A673 (cell line): ENCODE measurements around the gene B3GNT4. TPM values are rescaled to one million over a fixed set of nuclear protein-coding genes. Genes with fewer than 3 reads are reported as not detected.

Source experiments
- BruUV-seq: library from RNA; stranded (reverse); fragments of 400-500 nt; replicated peaks from 2 replicates; lab custom pipeline; 2021; lab: Mats Ljungman, UMichigan
- CTCF ChIA-PET: fragments of 300-600 bp; sonication (Branson Sonifier 250); formaldehyde crosslinking; loops from one replicate; lab custom pipeline; 2022; ENCODE audit warnings: antibody characterized with exemption; lab: Charles Lee
- POLR2A ChIA-PET: fragments of 300-600 bp; sonication (Branson Sonifier 250); formaldehyde crosslinking; loops from one replicate; lab custom pipeline; 2022; ENCODE audit warnings: antibody characterized with exemption; ENCODE audit not compliant: low non-redundant PET; lab: Charles Lee
- DNase-seq: peaks from one replicate; pipeline ENCODE4 v3.0.0-alpha.2; 2015; ENCODE audit warnings: low spot score
- H3K27ac ChIP-seq: fragments of 200-600 bp; sonication (generic); 2 replicates; pipeline ENCODE4 v1.5.1; 2016; ENCODE audit warnings: mixed run types, low read depth, mild to moderate bottlenecking, mixed read lengths, antibody characterized with exemption, low read length; ENCODE audit not compliant: poor library complexity, severe bottlenecking
- H3K27me3 ChIP-seq: fragments of 200-600 bp; sonication (generic); replicated peaks from 2 replicates; pipeline ENCODE4 v1.6.1; 2017; ENCODE audit warnings: mixed run types, low read depth, mild to moderate bottlenecking, mixed read lengths, antibody characterized with exemption, low read length; ENCODE audit not compliant: insufficient read depth, poor library complexity
- H3K36me3 ChIP-seq: fragments of 200-600 bp; sonication (generic); 2 replicates; pipeline ENCODE4 v1.6.1; 2016; ENCODE audit warnings: mixed run types, mild to moderate bottlenecking, mixed read lengths, antibody characterized with exemption, low read length; ENCODE audit not compliant: insufficient read depth, poor library complexity, severe bottlenecking
- H3K4me1 ChIP-seq: fragments of 200-600 bp; sonication (generic); 2 replicates; pipeline ENCODE4 v1.6.1; 2017; ENCODE audit warnings: mixed run types, mild to moderate bottlenecking, mixed read lengths, antibody characterized with exemption, low read length; ENCODE audit not compliant: insufficient read depth, poor library complexity, severe bottlenecking
- H3K4me3 ChIP-seq: fragments of 200-600 bp; sonication (generic); 2 replicates; pipeline ENCODE4 v1.5.1; 2016; ENCODE audit warnings: low read depth, mixed run types, mild to moderate bottlenecking, mixed read lengths, low read length; ENCODE audit not compliant: poor library complexity, severe bottlenecking
- H3K9me3 ChIP-seq: fragments of 200-600 bp; sonication (generic); 2 replicates; pipeline ENCODE4 v1.6.1; 2016; ENCODE audit warnings: mixed run types, low read depth, mild to moderate bottlenecking, mixed read lengths, antibody characterized with exemption, low read length; ENCODE audit not compliant: poor library complexity, severe bottlenecking
- EZH2 ChIP-seq: fragments of 200-600 bp; sonication (generic); IDR thresholded peaks from 2 replicates; pipeline ENCODE4 v1.6.1; 2017; ENCODE audit warnings: borderline replicate concordance, low read depth, mild to moderate bottlenecking, mixed read lengths, antibody characterized with exemption, low read length; ENCODE audit not compliant: poor library complexity, severe bottlenecking
- intact Hi-C: fragments of 100-400 bp; cut with micrococcal nuclease; formaldehyde crosslinking; loops from one replicate; pipeline ENCODE4 v1.10.0; 2022; ENCODE audit not compliant: unreplicated experiment
- total RNA-seq: library from RNA; stranded (reverse); gene quantifications from 2 replicates; pipeline ENCODE4 v1.2.3, GENCODE V29; 2021
- TF ChIP-seq, protein P1 (sequence below): fragments of 300-800, 200-600 bp; sonication (generic); conservative IDR thresholded peaks from 2 replicates; pipeline ENCODE4 v1.5.1; 2017; ENCODE audit warnings: low read depth, mild to moderate bottlenecking, antibody characterized with exemption, low read length, moderate library complexity, mixed read lengths

The B3GNT4 gene
- total RNA-seq, 1 experiment from 2014 or later = 0.15 TPM

DNA sequence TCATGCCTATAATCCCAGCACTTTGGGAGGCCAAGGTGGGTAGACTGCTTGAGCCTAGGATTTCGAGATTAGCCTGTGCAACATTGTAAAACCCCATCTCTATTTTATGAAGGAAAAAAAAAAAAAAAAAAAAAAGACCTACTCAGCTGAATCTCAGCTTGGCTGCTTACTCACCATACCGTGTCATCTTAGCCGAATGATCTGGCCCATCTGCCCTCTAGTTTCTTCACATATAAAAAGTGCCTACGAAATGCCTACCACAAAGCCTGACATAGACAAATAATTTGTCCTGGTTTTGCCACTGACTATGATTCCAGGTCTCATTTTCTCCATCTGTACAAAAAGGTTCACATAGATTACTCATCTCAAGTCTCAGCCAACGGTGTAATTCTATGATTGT, 12.3 kb downstream of the B3GNT4 start:
- peaks cover 68% of the 10 kb centered on the region for H3K36me3 ChIP-seq
- ChIA-PET CTCF (interaction anchor here (0.6 to 0.7 kb wide), 2 partner anchors 237 to 422 kb away, joined by 3 to 4 read pairs; partner anchors contain the start of gene RHOF), POLR2A (no interaction called here)
- no TSS peak for BruUV-seq
- intact Hi-C loops = no loop called here
- H3K9me3 ChIP-seq = no peaks in the 10 kb centered on the region
- H3K27me3 ChIP-seq = no peaks in the 10 kb centered on the region
- no peak overlapping the region for H3K27ac ChIP-seq
- no peak for DNase-seq
- H3K4me1 ChIP-seq = no peaks in the 10 kb centered on the region
- TF ChIP-seq, protein P1, sequence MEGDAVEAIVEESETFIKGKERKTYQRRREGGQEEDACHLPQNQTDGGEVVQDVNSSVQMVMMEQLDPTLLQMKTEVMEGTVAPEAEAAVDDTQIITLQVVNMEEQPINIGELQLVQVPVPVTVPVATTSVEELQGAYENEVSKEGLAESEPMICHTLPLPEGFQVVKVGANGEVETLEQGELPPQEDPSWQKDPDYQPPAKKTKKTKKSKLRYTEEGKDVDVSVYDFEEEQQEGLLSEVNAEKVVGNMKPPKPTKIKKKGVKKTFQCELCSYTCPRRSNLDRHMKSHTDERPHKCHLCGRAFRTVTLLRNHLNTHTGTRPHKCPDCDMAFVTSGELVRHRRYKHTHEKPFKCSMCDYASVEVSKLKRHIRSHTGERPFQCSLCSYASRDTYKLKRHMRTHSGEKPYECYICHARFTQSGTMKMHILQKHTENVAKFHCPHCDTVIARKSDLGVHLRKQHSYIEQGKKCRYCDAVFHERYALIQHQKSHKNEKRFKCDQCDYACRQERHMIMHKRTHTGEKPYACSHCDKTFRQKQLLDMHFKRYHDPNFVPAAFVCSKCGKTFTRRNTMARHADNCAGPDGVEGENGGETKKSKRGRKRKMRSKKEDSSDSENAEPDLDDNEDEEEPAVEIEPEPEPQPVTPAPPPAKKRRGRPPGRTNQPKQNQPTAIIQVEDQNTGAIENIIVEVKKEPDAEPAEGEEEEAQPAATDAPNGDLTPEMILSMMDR = no peak
- H3K4me3 ChIP-seq = no peak overlapping the region

DNA sequence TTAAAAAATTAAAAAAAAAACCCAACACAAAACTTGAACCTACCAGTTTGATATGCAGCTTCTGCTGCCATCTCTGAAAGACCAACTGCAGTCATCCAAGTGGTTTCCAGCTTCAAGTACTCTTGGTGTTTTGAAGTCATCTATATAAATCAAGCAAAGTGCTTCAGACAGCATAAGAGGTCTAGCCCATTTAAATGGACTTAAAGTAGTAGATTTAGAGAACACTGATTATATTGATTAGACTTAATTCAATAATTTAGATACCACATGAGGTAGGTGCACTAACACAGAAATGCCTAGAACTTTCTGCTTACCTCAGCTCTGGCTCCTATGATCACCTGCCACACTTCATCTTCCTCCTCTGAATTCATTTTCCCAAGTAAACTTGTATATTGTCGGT, 12.9 kb downstream of the B3GNT4 start:
- peaks cover 70% of the 10 kb centered on the region for H3K36me3 ChIP-seq
- POLR2A ChIA-PET = no interaction called here
- no peak overlapping the region for H3K27ac ChIP-seq
- CTCF ChIA-PET = no interaction called here
- H3K27me3 ChIP-seq = no peaks in the 10 kb centered on the region
- TF ChIP-seq EZH2 = no peak
- TF ChIP-seq, protein P1 = no peak
- DNase-seq = no peak
- no peaks in the 10 kb centered on the region for H3K9me3 ChIP-seq
- intact Hi-C loops = no loop called here
- H3K4me3 ChIP-seq = no peak overlapping the region
- H3K4me1 ChIP-seq = no peaks in the 10 kb centered on the region
- BruUV-seq = no TSS peak

DNA sequence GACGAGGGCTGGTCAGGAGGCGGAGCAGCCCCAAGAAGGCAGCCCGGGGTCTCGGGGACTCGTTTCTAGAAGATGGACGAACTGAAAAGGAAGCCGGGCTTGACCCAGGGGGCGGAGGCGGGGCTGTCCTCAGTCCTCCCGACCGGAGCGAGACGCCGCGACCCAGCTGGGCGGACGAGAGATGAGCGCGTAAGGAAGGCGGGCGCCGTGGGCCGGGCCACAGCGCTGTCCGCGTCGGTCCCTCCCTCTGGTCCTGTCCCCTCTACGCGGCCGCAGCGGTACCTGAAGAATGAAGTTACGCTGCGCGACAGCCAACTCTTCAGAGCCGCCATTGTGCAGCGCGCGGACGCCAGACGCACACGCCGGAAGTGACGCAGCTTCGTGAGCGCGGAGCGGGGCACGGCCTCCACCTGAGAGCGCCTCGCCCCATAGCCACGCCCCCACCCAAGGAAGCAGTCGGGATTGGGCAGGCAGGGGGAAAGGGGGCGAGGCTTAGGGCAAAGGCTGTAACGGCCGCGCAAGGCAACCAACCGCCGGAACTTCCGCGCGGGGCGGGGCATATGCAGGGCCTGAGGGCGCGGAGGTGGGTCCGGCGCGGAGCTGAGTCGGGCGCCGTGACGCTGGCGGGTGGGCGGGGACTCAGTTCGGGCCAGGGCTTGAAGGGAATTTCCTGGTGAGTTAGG, 22.3 kb downstream of the B3GNT4 start, which contains the start of gene DIABLO:
Gene DIABLO, minus strand, starts transcription at position 370 of the 683 bp plus-strand sequence. Its CDS starts 38 bp downstream, at position 332.
- Histone ChIP-seq H3K4me3 (peak within 1 kb of the TSS; percentile 93), H3K9me3 (no peaks in the 10 kb centered on the region), H3K27me3 (no peaks in the 10 kb centered on the region), H3K4me1 (peaks cover 19% of the 10 kb centered on the region), H3K27ac (peak within 1 kb of the TSS; percentile 91), H3K36me3 (peaks cover 23% of the 10 kb centered on the region)
- BruUV-seq = no TSS peak
- intact Hi-C loops = loop anchor here (1.0 kb wide), 1 partner anchor 40 kb away; the partner anchor contains the start of gene VPS33A
- POLR2A ChIA-PET = interaction anchor here (0.7 kb wide), 1 partner anchor 19 kb away, joined by 7 read pairs; no protein-coding TSS in a partner anchor
- TF ChIP-seq, protein P1 = no peak
- TF ChIP-seq EZH2 = no peak
- CTCF ChIA-PET = no interaction called here
- DNase-seq = peak; percentile 100
